ENCODE data around the gene SPNS2. TPM values are rescaled to one million over a fixed set of nuclear protein-coding genes. Genes with fewer than 3 reads are reported as not detected.

SPNS2 gene
- total RNA-seq, 1 experiment from 2014 or later, result 33.8 TPM

DNA sequence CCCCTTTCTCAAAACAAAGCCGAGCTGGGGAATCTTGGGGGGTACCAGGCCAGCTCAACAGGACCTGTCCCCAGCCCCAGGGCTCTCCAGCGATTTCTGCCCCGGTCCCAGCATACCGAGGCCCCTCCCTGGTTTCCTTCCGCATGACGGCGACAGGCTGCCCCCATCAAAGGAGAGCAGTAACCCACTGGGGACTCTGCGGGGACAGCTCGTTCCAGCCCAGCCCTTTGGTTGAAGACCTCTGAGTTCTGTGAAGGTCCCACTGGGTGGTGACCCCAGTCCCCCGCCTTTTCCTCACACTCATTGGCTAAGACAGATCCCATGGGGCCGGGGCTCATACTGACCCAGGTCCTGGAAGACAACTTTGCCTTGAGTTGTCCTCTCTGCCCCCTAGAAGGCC lies 89.7 kb downstream of the SPNS2 start:
- Histone ChIP-seq H3K4me1 (replicated peaks; ENCODE audit: insufficient read depth) (no peaks in the 10 kb centered on the region), H3K4me2 (no peak overlapping the region), H3K9me3 (ENCODE audit: insufficient read depth, low read depth) (no peaks in the 10 kb centered on the region), H3K27me3 (ENCODE audit: insufficient read depth, low read depth) (peaks cover 80% of the 10 kb centered on the region), H4K20me1 (ENCODE audit: insufficient read depth) (no peaks in the 10 kb centered on the region), H3K79me2 (ENCODE audit: low read depth) (no peaks in the 10 kb centered on the region), H3K4me3 (no peak overlapping the region), H3F3A (ENCODE audit: insufficient read depth, low read depth) (no peaks in the 10 kb centered on the region), H3K9me2 (ENCODE audit: insufficient read depth) (no peaks in the 10 kb centered on the region), H3K36me3 (ENCODE audit: low read depth) (no peaks in the 10 kb centered on the region), H2AFZ (no peak overlapping the region), H3K27ac (no peak overlapping the region)
- CTCF ChIA-PET, result no interaction called here
- POLR2A ChIA-PET (ENCODE audit: unreplicated experiment), result no interaction called here
- no TSS peak for BruUV-seq (replicated peaks)
- no peak for DNase-seq
- no peak for TF ChIP-seq CTCF (conservative IDR thresholded peaks at IDR 0.05)
- TF ChIP-seq EZH2 (IDR thresholded peaks at IDR 0.05; ENCODE audit: low read depth), result no peak
- intact Hi-C loops (cut with micrococcal nuclease; ENCODE audit: unreplicated experiment), result no loop called here

Other genes starting within 250 kb of the SPNS2 start
- 63.9 and 74.5 TPM in 2 replicates for gene ANKFY1, start 234.9 kb upstream of the SPNS2 start, total RNA-seq (2021)
- gene UBE2G1, start 132.2 kb upstream of the SPNS2 start, total RNA-seq (2021), result 104 and 111 TPM in 2 replicates
- 14.8 and 15.9 TPM in 2 replicates for gene SPNS3, start 64.9 kb upstream of the SPNS2 start, total RNA-seq (2021)
- gene MYBBP1A, start 56.5 kb downstream of the SPNS2 start, total RNA-seq (2021), result 76.3 and 89.1 TPM in 2 replicates
- gene GGT6, start 61.7 kb downstream of the SPNS2 start, total RNA-seq (2021), result 3.7 and 7.5 TPM in 2 replicates
- not detected in 2 replicates for gene SMTNL2, start 85.6 kb downstream of the SPNS2 start, total RNA-seq (2021)
- 1.8 and 2.8 TPM in 2 replicates for gene ALOX15, start 142.8 kb downstream of the SPNS2 start, total RNA-seq (2021)
- 99.6 and 106 TPM in 2 replicates for gene PELP1, start 205.3 kb downstream of the SPNS2 start, total RNA-seq (2021)
- 79.7 and 110 TPM in 2 replicates for gene ARRB2, start 211.8 kb downstream of the SPNS2 start, total RNA-seq (2021)
- gene MED11, start 232.5 kb downstream of the SPNS2 start, total RNA-seq (2021), result 19.6 and 19.7 TPM in 2 replicates
- 2.3 and 5.4 TPM in 2 replicates for gene ZMYND15, start 241.0 kb downstream of the SPNS2 start, total RNA-seq (2021)
- gene CXCL16, start 241.0 kb downstream of the SPNS2 start, total RNA-seq (2021), result 52.4 and 60.2 TPM in 2 replicates

Measured in PC-9 (cell line).